ENCODE measurements around the gene HOXC9.

DNA sequence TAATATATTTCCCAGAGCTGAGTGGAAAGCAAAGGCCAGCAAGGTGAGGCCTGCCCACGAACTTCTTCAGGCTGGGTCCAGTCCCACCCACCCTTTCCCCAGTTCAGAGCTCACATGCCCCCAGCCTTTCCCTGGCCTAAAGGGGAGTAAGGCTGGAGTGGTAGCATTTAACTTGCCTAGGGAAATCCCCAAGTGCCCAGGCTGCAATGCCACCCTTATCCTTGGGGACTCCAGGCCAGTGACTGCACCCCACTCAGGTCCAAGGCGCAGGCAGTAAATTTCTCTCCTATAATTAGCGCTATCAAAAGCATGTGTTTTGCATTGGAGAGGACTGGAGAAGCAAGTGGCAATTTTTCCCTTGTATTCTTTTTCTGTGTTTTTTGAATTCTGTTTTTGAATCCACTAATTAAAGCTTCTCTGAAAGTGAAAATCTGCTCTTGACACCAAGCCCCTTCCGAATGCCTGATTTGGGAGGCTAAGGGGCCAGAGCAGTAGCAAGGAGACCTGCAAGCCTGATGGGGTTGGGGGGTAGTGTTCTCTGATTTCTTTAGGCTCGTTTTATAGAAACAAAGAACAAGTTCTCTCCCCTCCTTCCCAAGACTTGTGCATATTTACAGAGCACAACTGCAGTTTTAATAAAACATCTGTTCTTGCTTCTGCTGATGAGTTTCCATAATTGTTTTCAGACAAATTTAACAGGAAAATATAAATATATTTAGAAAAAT is 24.8 kb downstream of the HOXC9 start:
- TF ChIP-seq POLR2A (IDR thresholded peaks at IDR 0.05): no peak
- TF ChIP-seq, protein P1, sequence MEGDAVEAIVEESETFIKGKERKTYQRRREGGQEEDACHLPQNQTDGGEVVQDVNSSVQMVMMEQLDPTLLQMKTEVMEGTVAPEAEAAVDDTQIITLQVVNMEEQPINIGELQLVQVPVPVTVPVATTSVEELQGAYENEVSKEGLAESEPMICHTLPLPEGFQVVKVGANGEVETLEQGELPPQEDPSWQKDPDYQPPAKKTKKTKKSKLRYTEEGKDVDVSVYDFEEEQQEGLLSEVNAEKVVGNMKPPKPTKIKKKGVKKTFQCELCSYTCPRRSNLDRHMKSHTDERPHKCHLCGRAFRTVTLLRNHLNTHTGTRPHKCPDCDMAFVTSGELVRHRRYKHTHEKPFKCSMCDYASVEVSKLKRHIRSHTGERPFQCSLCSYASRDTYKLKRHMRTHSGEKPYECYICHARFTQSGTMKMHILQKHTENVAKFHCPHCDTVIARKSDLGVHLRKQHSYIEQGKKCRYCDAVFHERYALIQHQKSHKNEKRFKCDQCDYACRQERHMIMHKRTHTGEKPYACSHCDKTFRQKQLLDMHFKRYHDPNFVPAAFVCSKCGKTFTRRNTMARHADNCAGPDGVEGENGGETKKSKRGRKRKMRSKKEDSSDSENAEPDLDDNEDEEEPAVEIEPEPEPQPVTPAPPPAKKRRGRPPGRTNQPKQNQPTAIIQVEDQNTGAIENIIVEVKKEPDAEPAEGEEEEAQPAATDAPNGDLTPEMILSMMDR (IDR thresholded peaks at IDR 0.05): no peak
